HepG2 (cell line): ENCODE data around the gene TBC1D5. TPM values are rescaled to one million over a fixed set of nuclear protein-coding genes. Genes with fewer than 3 reads are reported as not detected.

Experiments
- ADNP ChIP-seq: sonication (generic); formaldehyde crosslinking; IDR thresholded peaks from 2 replicates; pipeline ENCODE4 v1.4.0; 2020; ENCODE audit warnings: missing genetic modification reagents
- ATF3 ChIP-seq: sonication (generic); formaldehyde crosslinking; IDR thresholded peaks from 2 replicates; pipeline ENCODE4 v1.4.0; 2020; ENCODE audit warnings: missing genetic modification reagents
- DPF2 ChIP-seq: sonication (generic); formaldehyde crosslinking; IDR thresholded peaks from 2 replicates; pipeline ENCODE4 v1.4.0; 2020; ENCODE audit warnings: mild to moderate bottlenecking, low read depth, missing genetic modification reagents, borderline replicate concordance
- MBNL3 ChIP-seq: fragments of 250-450 bp; sonication (Bioruptor Pico); conservative IDR thresholded peaks from 2 replicates; pipeline ENCODE4 v1.8.0; 2022; ENCODE audit warnings: mild to moderate bottlenecking, inconsistent platforms
- NCOA5 ChIP-seq: sonication (generic); formaldehyde crosslinking; IDR thresholded peaks from 2 replicates; pipeline ENCODE4 v1.4.0; 2020; ENCODE audit warnings: missing genetic modification reagents
- PITX1 ChIP-seq: sonication (generic); formaldehyde crosslinking; IDR thresholded peaks from 2 replicates; pipeline ENCODE4 v1.5.1; 2020; ENCODE audit warnings: mild to moderate bottlenecking, missing genetic modification reagents
- RFX1 ChIP-seq: fragments of 450-650 bp; IDR thresholded peaks from 2 replicates; pipeline ENCODE4 v1.6.1; 2017
- SMAD3 ChIP-seq: sonication (generic); formaldehyde crosslinking; IDR thresholded peaks from 2 replicates; pipeline ENCODE4 v1.4.0; 2020; ENCODE audit warnings: missing genetic modification reagents
- THAP8 ChIP-seq: sonication (generic); formaldehyde crosslinking; IDR thresholded peaks from 2 replicates; pipeline ENCODE4 v1.5.1; 2020; ENCODE audit warnings: missing genetic modification reagents, mild to moderate bottlenecking, borderline replicate concordance
- TRAFD1 ChIP-seq: sonication (generic); formaldehyde crosslinking; IDR thresholded peaks from 2 replicates; pipeline ENCODE4 v1.5.1; 2020; ENCODE audit warnings: missing genetic modification reagents, mild to moderate bottlenecking, borderline replicate concordance
- ZMYM3 ChIP-seq: sonication (generic); formaldehyde crosslinking; IDR thresholded peaks from 2 replicates; pipeline ENCODE4 v1.5.1; 2020; ENCODE audit warnings: mild to moderate bottlenecking, missing genetic modification reagents
- ZNF20 ChIP-seq: sonication (generic); formaldehyde crosslinking; IDR thresholded peaks from 2 replicates; pipeline ENCODE4 v1.4.0; 2020; ENCODE audit warnings: mild to moderate bottlenecking, moderate library complexity, missing genetic modification reagents
- ZNF34 ChIP-seq: sonication (generic); formaldehyde crosslinking; IDR thresholded peaks from 2 replicates; pipeline ENCODE4 v1.4.0; 2020; ENCODE audit warnings: mild to moderate bottlenecking, missing genetic modification reagents, borderline replicate concordance
- ZNF503 ChIP-seq: sonication (generic); formaldehyde crosslinking; IDR thresholded peaks from 2 replicates; pipeline ENCODE4 v1.4.0; 2020; ENCODE audit warnings: missing genetic modification reagents
- ZNF543 ChIP-seq: sonication (generic); formaldehyde crosslinking; IDR thresholded peaks from 2 replicates; pipeline ENCODE4 v1.4.0; 2020; ENCODE audit warnings: mild to moderate bottlenecking, missing genetic modification reagents
- ZNF557 ChIP-seq: sonication (generic); formaldehyde crosslinking; IDR thresholded peaks from 2 replicates; pipeline ENCODE4 v1.4.0; 2020; ENCODE audit warnings: missing genetic modification reagents
- ZNF569 ChIP-seq: sonication (generic); formaldehyde crosslinking; IDR thresholded peaks from 2 replicates; pipeline ENCODE4 v1.5.0; 2020; ENCODE audit warnings: mild to moderate bottlenecking, missing genetic modification reagents, moderate library complexity, borderline replicate concordance
- ZNF609 ChIP-seq: sonication (generic); formaldehyde crosslinking; IDR thresholded peaks from 2 replicates; pipeline ENCODE4 v1.4.0; 2020; ENCODE audit warnings: mild to moderate bottlenecking, missing genetic modification reagents, borderline replicate concordance
- ZNF772 ChIP-seq: sonication (generic); formaldehyde crosslinking; IDR thresholded peaks from 2 replicates; pipeline ENCODE4 v1.5.0; 2020; ENCODE audit warnings: mild to moderate bottlenecking, missing genetic modification reagents
- ZNF782 ChIP-seq: sonication (generic); formaldehyde crosslinking; IDR thresholded peaks from 2 replicates; pipeline ENCODE4 v1.4.0; 2020; ENCODE audit warnings: missing genetic modification reagents, mild to moderate bottlenecking, borderline replicate concordance
- polyA plus RNA-seq, 8 experiments: library from polyadenylated mRNA; depleted of rRNA in 3 of 8; stranded (reverse) in 7 of 8; unstranded in 1 of 8; fragments of >200 nt; fragmentation: Illumina TruSeq in 4 of 8; extraction: Trizol in 4 of 8; gene quantifications; 2 replicates each; pipeline versions ENCODE4 v1.2.1 to v1.2.3, GENCODE V29; 2011 to 2016; ENCODE audit warnings: low read depth in 4 of 8, missing spikeins in 1 of 8, mixed read lengths in 1 of 8; ENCODE audit not compliant: insufficient read depth in 1 of 8
- total RNA-seq, 5 experiments: library from RNA; depleted of rRNA; stranded (reverse); fragments of >200 nt; fragmentation: Illumina TruSeq; extraction: Trizol; gene quantifications; 2 replicates each; pipeline ENCODE4 v1.2.3, GENCODE V29; 2016; ENCODE audit warnings: low read depth in 1 of 5

TBC1D5 gene
- total and polyA plus RNA-seq, 2 of the 13 experiments (the other 11 are each of a cell fraction or from before 2014, with no cell fraction given) = 19.2 to 33.3 TPM

GRCh38 chr3:17742102-17742879 is at the start of gene TBC1D5 (continued):
- no peak for TF ChIP-seq TRAFD1
- no peak for TF ChIP-seq ZNF503 (CRISPR knock-in tag)
- no peak for TF ChIP-seq ADNP (CRISPR knock-in tag)
- no peak for TF ChIP-seq ZNF543 (CRISPR knock-in tag)
- no peak for TF ChIP-seq ZNF34
- TF ChIP-seq ZNF782 = peak; percentile 42; the same call in 1 of the 2 replicates
- TF ChIP-seq NCOA5 = no peak
- 0 out of 2 replicates have a peak, but pooled peaks have one; percentile 24 for TF ChIP-seq ZNF609 (CRISPR knock-in tag)
- 0 out of 2 replicates have a peak, but pooled peaks have one; percentile 65 for TF ChIP-seq THAP8 (CRISPR knock-in tag)
- TF ChIP-seq RFX1 = no peak
- peak; percentile 23 for TF ChIP-seq ATF3 (CRISPR knock-in tag)
- no peak for TF ChIP-seq DPF2 (CRISPR knock-in tag)
- TF ChIP-seq SMAD3 (CRISPR knock-in tag) = no peak
- no peak for TF ChIP-seq ZNF20 (CRISPR knock-in tag)
- TF ChIP-seq ZNF772 (CRISPR knock-in tag) = peak; percentile 20; the same call in 1 of the 2 replicates
- TF ChIP-seq ZMYM3 (CRISPR knock-in tag) = no peak
- TF ChIP-seq ZNF557 (CRISPR knock-in tag) = no peak
- TF ChIP-seq ZNF569 (CRISPR knock-in tag) = no peak
- TF ChIP-seq MBNL3 (CRISPR knock-in tag) = no peak
- TF ChIP-seq PITX1 (CRISPR knock-in tag) = no peak
